ENCODE measurements around the gene NCKAP5.

Gene NCKAP5

GRCh38 chr2:132670496-132671150 is 897.6 kb downstream of the NCKAP5 start:
- no peak for DNase-seq

- no peak for DNase-seq
Observed at GRCh38 chr2:132669908-132670495, 898.3 kb downstream of the NCKAP5 start, which contains the start of gene LYPD1. TSS of gene LYPD1 (minus strand) at chr2:132670205. CDS start at chr2:132669932, 273 bp downstream.

GRCh38 chr2:132668987-132669907 is 899.0 kb downstream of the NCKAP5 start:
- no peak for DNase-seq

- DNase-seq, result no peak
Observed at GRCh38 chr2:132668189-132668823, 900.0 kb downstream of the NCKAP5 start.

GRCh38 chr2:132667706-132668105 is 900.6 kb downstream of the NCKAP5 start:
- DNase-seq, result no peak

GRCh38 chr2:132665401-132666140 is 902.7 kb downstream of the NCKAP5 start:
- no peak for DNase-seq

GRCh38 chr2:132664096-132664495 is 904.2 kb downstream of the NCKAP5 start:
- DNase-seq, result no peak

- no peak for DNase-seq
Observed at GRCh38 chr2:132662732-132663131, 905.5 kb downstream of the NCKAP5 start.

GRCh38 chr2:132659331-132659730 is 908.9 kb downstream of the NCKAP5 start:
- no peak for DNase-seq

GRCh38 chr2:132656266-132656975 is 911.8 kb downstream of the NCKAP5 start:
- DNase-seq, result no peak

- DNase-seq, result no peak
Observed at GRCh38 chr2:132654968-132655367, 913.3 kb downstream of the NCKAP5 start.

- DNase-seq, result no peak
Observed at GRCh38 chr2:132654335-132654734, 913.9 kb downstream of the NCKAP5 start.

GRCh38 chr2:132652474-132652873 is 915.8 kb downstream of the NCKAP5 start:
- no peak for DNase-seq

GRCh38 chr2:132651115-132652045 is 916.9 kb downstream of the NCKAP5 start:
- DNase-seq, result no peak

- DNase-seq, result no peak
Observed at GRCh38 chr2:132646540-132647108, 921.6 kb downstream of the NCKAP5 start.

- no peak for DNase-seq
Observed at GRCh38 chr2:132645722-132646539, 922.3 kb downstream of the NCKAP5 start.

GRCh38 chr2:132645176-132645575 is 923.1 kb downstream of the NCKAP5 start:
- DNase-seq, result no peak

GRCh38 chr2:132642415-132642814 is 925.8 kb downstream of the NCKAP5 start:
- no peak for DNase-seq

GRCh38 chr2:132641819-132642218 is 926.4 kb downstream of the NCKAP5 start:
- no peak for DNase-seq

Measured in NCI-H446 (cell line).